ENCODE measurements around the gene MAGEB17.
"Not testable (repeated sequence)": the region's sequence is repeated elsewhere in the genome, so short reads cannot be mapped to it uniquely, and the experiment has no call there.

Gene MAGEB17

DNA sequence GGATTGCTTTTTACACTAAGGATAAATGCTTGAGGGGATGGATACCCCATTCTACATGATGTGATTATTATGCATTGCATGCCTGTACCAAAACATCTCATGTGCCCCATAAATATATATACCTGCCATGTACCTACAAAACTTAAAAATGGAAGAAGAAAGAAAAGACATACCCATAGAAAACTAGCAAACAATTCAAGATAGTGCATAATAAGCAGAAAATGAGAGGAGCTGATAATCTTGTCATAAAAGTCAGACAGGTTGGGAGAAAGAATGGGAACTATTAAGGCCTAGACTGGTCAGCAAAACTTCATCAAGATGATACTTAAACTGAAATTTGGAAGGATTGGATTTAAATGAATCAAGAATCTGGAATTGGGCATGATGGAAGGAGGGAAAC is 21.6 kb upstream of the MAGEB17 start:
- Mint-ChIP-seq H3K27me3 (ENCODE audit: low read depth) (no peaks in the 10 kb centered on the region), H3K9me3 (no peaks in the 10 kb centered on the region), H3K4me3 (no peak overlapping the region), H3K4me1 (no peaks in the 10 kb centered on the region), H3K27ac (no peak overlapping the region), H3K36me3 (ENCODE audit: low read depth) (no peaks in the 10 kb centered on the region)
- TF ChIP-seq CTCF (IDR thresholded peaks at IDR 0.05; ENCODE audit: unreplicated experiment in 3 of 3): no peak

GRCh38 chrX:16148896-16149295 is 18.4 kb upstream of the MAGEB17 start:
- no peaks in the 10 kb centered on the region for H3K4me1 Mint-ChIP-seq
- no peak overlapping the region for H3K27ac Mint-ChIP-seq
- no peaks in the 10 kb centered on the region for H3K27me3 Mint-ChIP-seq (ENCODE audit: low read depth)
- H3K9me3 Mint-ChIP-seq: no peaks in the 10 kb centered on the region
- H3K4me3 Mint-ChIP-seq: no peak overlapping the region
- no peaks in the 10 kb centered on the region for H3K36me3 Mint-ChIP-seq (ENCODE audit: low read depth)
- TF ChIP-seq CTCF (IDR thresholded peaks at IDR 0.05; ENCODE audit: unreplicated experiment in 3 of 3): no peak

GRCh38 chrX:16155581-16156096 is 11.6 kb upstream of the MAGEB17 start:
- no peak for TF ChIP-seq CTCF (IDR thresholded peaks at IDR 0.05; ENCODE audit: unreplicated experiment in 3 of 3)
- Mint-ChIP-seq H3K4me1 (no peaks in the 10 kb centered on the region), H3K9me3 (no peaks in the 10 kb centered on the region), H3K27ac (no peak overlapping the region), H3K27me3 (ENCODE audit: low read depth) (no peaks in the 10 kb centered on the region), H3K4me3 (no peak overlapping the region), H3K36me3 (ENCODE audit: low read depth) (no peaks in the 10 kb centered on the region)

DNA sequence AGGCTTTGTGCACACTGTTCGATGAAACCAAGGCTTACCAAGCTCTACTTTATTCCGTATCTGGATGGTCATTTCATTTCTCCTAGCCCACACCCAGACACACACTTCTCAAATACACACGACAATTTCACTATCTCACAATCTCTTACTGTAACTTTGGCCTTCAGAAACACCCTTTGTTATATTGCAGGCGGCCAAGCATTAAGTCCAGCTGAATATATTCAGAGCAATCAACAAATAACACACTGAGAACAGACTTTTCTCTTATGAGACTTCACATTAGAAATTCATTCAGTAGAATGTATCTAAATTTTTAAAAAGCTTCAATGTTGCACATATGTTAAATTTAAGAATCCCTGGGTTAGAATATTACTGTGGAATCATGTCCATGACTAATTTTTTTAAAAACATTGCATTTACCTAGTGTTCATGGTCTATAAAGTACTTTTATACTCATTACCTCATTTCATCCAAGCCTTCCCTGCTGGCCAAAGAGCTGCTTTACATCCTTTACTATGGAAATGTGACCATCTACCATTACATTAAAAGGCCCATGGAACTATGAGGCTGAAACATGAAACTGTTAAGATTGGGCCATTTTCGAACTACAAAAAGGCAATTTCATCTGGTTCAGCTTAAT is 10.5 kb upstream of the MAGEB17 start:
- H3K27me3 Mint-ChIP-seq (ENCODE audit: low read depth): no peaks in the 10 kb centered on the region
- no peaks in the 10 kb centered on the region for H3K36me3 Mint-ChIP-seq (ENCODE audit: low read depth)

DNA sequence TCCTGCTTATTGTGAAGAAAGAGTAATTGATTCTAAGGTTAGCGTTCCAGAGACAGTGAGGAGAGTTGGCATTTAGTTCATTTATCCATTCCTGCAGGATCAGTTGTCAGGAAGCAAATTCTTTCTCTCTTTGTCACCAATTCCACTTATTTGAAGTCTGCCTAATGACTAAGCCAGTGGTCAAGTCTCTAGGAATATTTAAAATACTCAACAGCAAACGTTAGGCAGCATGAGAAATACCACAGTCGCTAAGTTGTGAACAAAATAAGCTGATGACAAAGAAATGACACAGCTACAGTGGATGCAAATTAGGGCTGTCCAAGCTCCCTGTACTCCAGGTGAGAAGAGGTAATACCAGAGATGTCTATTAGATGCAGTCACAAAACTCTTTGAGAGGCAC is 6.6 kb upstream of the MAGEB17 start:
- no peaks in the 10 kb centered on the region for H3K4me1 Mint-ChIP-seq
- H3K36me3 Mint-ChIP-seq (ENCODE audit: low read depth): no peaks in the 10 kb centered on the region
- TF ChIP-seq CTCF (IDR thresholded peaks at IDR 0.05; ENCODE audit: unreplicated experiment in 3 of 3): no peak
- no peak overlapping the region for H3K4me3 Mint-ChIP-seq
- no peak overlapping the region for H3K27ac Mint-ChIP-seq
- H3K9me3 Mint-ChIP-seq: no peaks in the 10 kb centered on the region
- H3K27me3 Mint-ChIP-seq (ENCODE audit: low read depth): peaks cover 3% of the 10 kb centered on the region

More for the DNA sequence above, 10.5 kb upstream of the MAGEB17 start:
- TF ChIP-seq CTCF (IDR thresholded peaks at IDR 0.05; ENCODE audit: unreplicated experiment in 3 of 3): no peak
- Mint-ChIP-seq H3K4me1 (no peaks in the 10 kb centered on the region), H3K27ac (no peak overlapping the region), H3K4me3 (no peak overlapping the region), H3K9me3 (no peaks in the 10 kb centered on the region)

- not testable (repeated sequence) for H3K27ac Mint-ChIP-seq; H3K9me3 Mint-ChIP-seq; H3K4me3 Mint-ChIP-seq; H3K4me1 Mint-ChIP-seq; H3K36me3 Mint-ChIP-seq (ENCODE audit: low read depth); H3K27me3 Mint-ChIP-seq (ENCODE audit: low read depth)
Observed at GRCh38 chrX:16161173-16161572, 6.1 kb upstream of the MAGEB17 start.

Measured in nephron (organoid).